Neural crest cell (in vitro differentiated cells): ENCODE data around the gene CAPN9. TPM values are rescaled to one million over a fixed set of nuclear protein-coding genes. Genes with fewer than 3 reads are reported as not detected.

ENCODE experiments used
- DNase-seq: peaks from one replicate; pipeline ENCODE4 v3.0.0; 2021; ENCODE audit warnings: low read depth, mixed read lengths, low spot score
- H3K27ac Mint-ChIP-seq: one replicate; pipeline ENCODE4 v1.8.0; 2021; ENCODE audit warnings: mild to moderate bottlenecking, mixed read lengths; ENCODE audit not compliant: unreplicated experiment
- H3K27me3 Mint-ChIP-seq: 2 replicates; pipeline ENCODE4 v1.8.0; 2021; ENCODE audit warnings: low read depth, mild to moderate bottlenecking, mixed read lengths
- H3K36me3 Mint-ChIP-seq: 2 replicates; pipeline ENCODE4 v1.8.0; 2021; ENCODE audit warnings: low read depth, mild to moderate bottlenecking, mixed read lengths
- H3K4me1 Mint-ChIP-seq: 2 replicates; pipeline ENCODE4 v1.8.0; 2021; ENCODE audit warnings: mixed read lengths
- H3K4me3 Mint-ChIP-seq: one replicate; pipeline ENCODE4 v1.8.0; 2021; ENCODE audit warnings: mild to moderate bottlenecking, mixed read lengths
- H3K9me3 Mint-ChIP-seq: 2 replicates; pipeline ENCODE4 v1.8.0; 2021; ENCODE audit warnings: mixed read lengths
- total RNA-seq: library from RNA; stranded (reverse); gene quantifications from 2 replicates; pipeline ENCODE4 v1.2.1, GENCODE V29; 2021
- TF ChIP-seq, protein P1 (sequence below): fragments of 200-600 bp; sonication (generic); conservative IDR thresholded peaks from 2 replicates; pipeline ENCODE4 v1.5.0; 2021; ENCODE audit warnings: antibody characterized with exemption, mild to moderate bottlenecking

CAPN9 gene
- total RNA-seq, 1 donor from 2014 or later, result 4.0 TPM

- no peaks in the 10 kb centered on the region for H3K9me3 Mint-ChIP-seq
- H3K36me3 Mint-ChIP-seq, result no peaks in the 10 kb centered on the region
- H3K27ac Mint-ChIP-seq, result no peak overlapping the region
- no peak overlapping the region for H3K4me3 Mint-ChIP-seq
- TF ChIP-seq, protein P1, sequence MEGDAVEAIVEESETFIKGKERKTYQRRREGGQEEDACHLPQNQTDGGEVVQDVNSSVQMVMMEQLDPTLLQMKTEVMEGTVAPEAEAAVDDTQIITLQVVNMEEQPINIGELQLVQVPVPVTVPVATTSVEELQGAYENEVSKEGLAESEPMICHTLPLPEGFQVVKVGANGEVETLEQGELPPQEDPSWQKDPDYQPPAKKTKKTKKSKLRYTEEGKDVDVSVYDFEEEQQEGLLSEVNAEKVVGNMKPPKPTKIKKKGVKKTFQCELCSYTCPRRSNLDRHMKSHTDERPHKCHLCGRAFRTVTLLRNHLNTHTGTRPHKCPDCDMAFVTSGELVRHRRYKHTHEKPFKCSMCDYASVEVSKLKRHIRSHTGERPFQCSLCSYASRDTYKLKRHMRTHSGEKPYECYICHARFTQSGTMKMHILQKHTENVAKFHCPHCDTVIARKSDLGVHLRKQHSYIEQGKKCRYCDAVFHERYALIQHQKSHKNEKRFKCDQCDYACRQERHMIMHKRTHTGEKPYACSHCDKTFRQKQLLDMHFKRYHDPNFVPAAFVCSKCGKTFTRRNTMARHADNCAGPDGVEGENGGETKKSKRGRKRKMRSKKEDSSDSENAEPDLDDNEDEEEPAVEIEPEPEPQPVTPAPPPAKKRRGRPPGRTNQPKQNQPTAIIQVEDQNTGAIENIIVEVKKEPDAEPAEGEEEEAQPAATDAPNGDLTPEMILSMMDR, result no peak
- no peak for DNase-seq
- no peaks in the 10 kb centered on the region for H3K27me3 Mint-ChIP-seq
- H3K4me1 Mint-ChIP-seq, result peaks cover 13% of the 10 kb centered on the region
These were observed 41.0 kb upstream of the CAPN9 start for GRCh38 chr1:230706020-230706699.

- H3K4me3 Mint-ChIP-seq, result no peak overlapping the region
- DNase-seq, result no peak
- H3K36me3 Mint-ChIP-seq, result no peaks in the 10 kb centered on the region
- H3K27me3 Mint-ChIP-seq, result no peaks in the 10 kb centered on the region
- no peaks in the 10 kb centered on the region for H3K9me3 Mint-ChIP-seq
- peaks cover 13% of the 10 kb centered on the region for H3K4me1 Mint-ChIP-seq
- TF ChIP-seq, protein P1, result no peak
- peak overlapping the region; percentile 19 for H3K27ac Mint-ChIP-seq
These were observed 40.1 kb upstream of the CAPN9 start for GRCh38 chr1:230706887-230707731.

GRCh38 chr1:230707732-230708630 is 39.2 kb upstream of the CAPN9 start:
- Mint-ChIP-seq H3K27ac (no peak overlapping the region), H3K9me3 (no peaks in the 10 kb centered on the region), H3K4me3 (no peak overlapping the region), H3K36me3 (no peaks in the 10 kb centered on the region), H3K27me3 (no peaks in the 10 kb centered on the region), H3K4me1 (peaks cover 4% of the 10 kb centered on the region)
- DNase-seq, result no peak
- TF ChIP-seq, protein P1, result no peak

DNA sequence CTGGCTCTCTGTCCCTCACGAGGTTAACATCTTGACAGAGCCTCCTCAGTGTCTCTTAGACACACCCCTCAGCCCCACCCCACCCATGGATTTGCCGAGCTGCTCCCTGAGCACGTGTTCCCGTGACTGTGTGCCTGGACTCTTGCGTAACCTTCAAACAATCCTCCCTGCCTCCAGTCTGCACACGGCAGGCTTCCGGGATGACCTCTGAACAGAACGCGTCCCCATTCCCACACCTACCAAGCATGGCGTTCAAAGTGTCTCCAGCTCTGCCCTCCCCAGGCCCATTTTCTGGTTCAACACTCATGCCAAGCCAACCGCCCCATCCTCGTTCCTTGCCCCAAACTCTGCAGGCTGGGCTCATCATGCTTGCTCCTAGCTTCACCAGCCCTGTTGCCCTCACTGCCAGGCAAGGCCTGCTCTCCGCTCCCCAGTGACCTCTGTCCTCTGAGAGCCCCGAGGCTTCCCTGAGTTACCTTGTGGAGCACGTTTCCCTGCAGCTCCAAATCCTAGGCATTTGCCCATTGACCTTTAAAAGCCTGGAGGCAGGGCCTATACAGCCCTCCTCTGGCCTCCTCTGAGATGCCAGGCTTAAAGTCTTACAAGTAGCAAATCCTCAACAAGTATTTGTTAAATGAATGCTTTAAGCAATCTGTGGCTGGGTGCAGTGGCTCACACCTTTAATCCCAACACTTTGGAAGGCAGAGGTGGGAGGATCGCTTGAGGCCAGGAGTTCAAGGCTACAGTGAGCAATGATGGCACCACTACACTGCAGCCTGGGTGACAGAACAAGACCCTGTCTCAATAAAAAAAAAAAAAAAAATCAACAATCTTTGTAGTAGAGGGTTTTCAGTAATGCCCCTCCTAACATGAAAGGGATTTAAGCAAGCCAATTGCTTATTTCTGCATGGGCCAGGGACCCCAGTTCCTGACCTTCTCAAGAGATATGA is 38.3 kb upstream of the CAPN9 start:
- H3K27me3 Mint-ChIP-seq, result no peaks in the 10 kb centered on the region
- DNase-seq, result no peak
- no peak overlapping the region for H3K4me3 Mint-ChIP-seq
- H3K27ac Mint-ChIP-seq, result no peak overlapping the region
- no peaks in the 10 kb centered on the region for H3K36me3 Mint-ChIP-seq
- TF ChIP-seq, protein P1, result no peak
- no peaks in the 10 kb centered on the region for H3K9me3 Mint-ChIP-seq
- peaks cover 4% of the 10 kb centered on the region for H3K4me1 Mint-ChIP-seq
